Islet precursor cell (in vitro differentiated cells): ENCODE results near the gene SLAMF7.

Source experiments
- DNase-seq: peaks from one replicate; pipeline ENCODE4 v3.0.0-alpha.2; 2018

Gene SLAMF7

DNA sequence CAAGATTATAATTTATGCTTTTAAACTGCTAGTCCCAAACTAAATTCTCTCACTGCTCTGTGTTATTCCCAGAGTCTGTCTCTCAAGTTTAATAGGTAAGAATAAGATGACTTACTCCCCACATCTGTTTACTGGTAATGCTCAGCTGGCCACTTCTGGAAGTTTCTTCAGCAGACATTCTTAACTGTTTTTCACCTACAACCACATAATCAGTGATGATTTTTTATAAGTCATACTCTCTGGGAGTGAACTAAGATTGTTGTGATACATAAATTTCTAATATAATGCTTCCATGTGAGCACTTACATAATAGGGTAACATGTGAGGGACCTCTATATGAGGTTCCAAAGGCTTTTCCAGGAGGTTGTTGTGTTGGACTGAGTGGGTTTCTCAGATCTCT is 8.7 kb downstream of the SLAMF7 start:
- no peak for DNase-seq

DNA sequence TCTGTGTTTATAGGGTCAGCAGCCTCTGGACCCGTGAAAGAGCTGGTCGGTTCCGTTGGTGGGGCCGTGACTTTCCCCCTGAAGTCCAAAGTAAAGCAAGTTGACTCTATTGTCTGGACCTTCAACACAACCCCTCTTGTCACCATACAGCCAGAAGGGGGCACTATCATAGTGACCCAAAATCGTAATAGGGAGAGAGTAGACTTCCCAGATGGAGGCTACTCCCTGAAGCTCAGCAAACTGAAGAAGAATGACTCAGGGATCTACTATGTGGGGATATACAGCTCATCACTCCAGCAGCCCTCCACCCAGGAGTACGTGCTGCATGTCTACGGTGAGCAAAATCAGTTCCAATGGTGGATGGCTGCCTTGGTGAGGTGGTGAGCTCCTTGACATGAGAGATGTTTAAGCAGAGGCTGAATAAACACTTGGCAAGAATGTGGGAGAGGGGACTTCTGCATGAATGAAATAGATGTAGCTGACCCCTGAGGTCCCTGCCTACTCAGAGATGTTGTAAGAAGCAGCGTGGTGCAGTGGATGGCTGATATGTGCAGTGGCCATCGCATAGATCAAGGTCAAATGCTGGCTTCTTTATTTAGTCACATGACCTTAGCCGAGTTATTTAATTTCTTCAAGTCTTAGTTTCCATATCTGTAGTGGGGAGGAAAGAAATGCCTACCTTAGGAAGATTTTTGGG is 9.3 kb downstream of the SLAMF7 start:
- DNase-seq = peak; percentile 67

DNA sequence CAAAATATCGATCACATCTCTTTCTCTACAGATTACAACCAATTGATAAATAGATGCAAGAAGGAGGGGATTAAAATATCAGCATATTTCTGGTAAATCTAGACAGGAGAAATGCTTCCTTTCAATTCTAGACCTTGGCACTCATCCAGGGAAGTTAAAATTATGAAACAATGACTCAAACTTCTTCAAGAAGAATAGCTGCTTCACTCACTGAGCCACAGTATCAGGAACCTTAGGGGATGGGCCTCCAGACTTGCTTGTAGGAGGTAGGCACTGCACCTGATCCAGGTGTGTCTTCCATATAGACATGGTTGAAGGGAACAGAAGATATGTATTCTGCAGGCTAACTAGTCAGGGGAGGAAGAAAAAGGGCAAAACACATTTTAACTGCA is 9.8 kb downstream of the SLAMF7 start:
- DNase-seq = no peak

DNA sequence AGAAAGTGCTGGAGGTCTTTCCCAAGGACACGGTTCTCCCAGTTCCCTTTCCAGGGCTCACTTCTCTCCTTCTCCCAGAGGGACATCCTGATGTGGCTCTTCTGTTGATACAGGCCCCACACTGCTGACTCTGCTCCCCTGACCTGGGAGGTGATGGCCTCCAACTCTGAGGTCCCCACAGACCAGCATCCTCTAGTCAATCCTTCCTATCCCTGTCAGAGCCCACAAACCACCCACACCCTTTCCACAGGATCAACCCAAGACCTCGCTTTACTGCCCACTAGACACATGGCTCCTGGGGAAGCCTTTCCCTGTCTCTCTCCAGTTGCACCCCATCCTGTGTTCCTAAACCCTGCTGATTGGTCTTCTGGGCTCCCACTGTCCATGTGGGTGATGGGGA is 11.6 kb downstream of the SLAMF7 start:
- DNase-seq = no peak

DNA sequence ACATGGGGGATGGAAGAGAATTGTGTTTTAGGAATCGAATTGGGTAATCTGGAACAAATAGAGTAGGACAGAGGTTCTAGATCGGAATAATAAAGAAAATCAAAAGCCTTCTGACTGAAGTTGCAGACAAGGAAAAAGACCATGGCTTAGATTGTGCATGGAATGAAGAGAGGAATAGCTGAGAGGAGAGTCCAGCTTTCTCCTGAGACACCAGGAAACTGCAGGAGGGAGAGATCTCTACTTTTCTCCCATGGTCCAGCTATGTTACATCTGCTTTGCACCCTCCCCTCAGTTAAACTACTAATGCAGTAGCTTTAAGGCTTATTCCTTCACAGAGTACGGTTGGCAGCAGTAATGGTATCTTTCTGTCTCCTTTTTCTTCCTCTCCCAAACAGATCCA is 13.4 kb downstream of the SLAMF7 start:
- no peak for DNase-seq

DNA sequence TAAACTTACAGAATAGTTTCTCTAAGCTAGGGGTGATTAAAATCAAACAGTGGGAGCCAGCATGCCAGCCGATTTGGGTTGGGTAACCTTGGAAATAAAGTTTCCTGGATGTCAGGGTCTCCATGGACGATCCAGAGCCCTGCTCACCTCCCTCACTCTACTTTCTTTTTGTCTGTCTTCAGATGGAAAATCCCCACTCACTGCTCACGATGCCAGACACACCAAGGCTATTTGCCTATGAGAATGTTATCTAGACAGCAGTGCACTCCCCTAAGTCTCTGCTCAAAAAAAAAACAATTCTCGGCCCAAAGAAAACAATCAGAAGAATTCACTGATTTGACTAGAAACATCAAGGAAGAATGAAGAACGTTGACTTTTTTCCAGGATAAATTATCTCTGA is 13.9 kb downstream of the SLAMF7 start:
- no peak for DNase-seq

DNA sequence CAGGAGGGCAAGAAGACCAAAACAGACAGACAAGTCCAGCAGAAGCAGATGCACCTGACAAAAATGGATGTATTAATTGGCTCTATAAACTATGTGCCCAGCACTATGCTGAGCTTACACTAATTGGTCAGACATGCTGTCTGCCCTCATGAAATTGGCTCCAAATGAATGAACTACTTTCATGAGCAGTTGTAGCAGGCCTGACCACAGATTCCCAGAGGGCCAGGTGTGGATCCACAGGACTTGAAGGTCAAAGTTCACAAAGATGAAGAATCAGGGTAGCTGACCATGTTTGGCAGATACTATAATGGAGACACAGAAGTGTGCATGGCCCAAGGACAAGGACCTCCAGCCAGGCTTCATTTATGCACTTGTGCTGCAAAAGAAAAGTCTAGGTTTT is 14.5 kb downstream of the SLAMF7 start:
- no peak for DNase-seq

DNA sequence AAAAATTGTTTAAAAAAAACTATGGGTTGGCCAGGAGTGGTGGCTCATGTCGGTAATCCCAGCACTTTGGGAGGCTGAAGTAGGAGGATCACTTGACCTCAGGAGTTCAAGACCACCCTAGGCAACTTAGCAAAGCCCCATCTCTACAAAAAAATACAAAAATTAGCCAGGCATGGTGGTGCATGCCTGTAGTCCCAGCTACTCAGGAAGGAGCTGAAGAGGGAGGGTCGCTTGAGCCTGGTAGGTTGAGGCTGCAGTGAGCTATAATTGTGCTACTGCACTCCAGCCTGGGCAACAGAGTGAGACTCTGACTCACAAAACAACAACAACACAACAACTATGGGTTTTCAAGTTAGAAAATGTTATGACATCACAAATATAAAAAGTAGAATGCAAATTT is 16.4 kb downstream of the SLAMF7 start:
- no peak for DNase-seq

DNA sequence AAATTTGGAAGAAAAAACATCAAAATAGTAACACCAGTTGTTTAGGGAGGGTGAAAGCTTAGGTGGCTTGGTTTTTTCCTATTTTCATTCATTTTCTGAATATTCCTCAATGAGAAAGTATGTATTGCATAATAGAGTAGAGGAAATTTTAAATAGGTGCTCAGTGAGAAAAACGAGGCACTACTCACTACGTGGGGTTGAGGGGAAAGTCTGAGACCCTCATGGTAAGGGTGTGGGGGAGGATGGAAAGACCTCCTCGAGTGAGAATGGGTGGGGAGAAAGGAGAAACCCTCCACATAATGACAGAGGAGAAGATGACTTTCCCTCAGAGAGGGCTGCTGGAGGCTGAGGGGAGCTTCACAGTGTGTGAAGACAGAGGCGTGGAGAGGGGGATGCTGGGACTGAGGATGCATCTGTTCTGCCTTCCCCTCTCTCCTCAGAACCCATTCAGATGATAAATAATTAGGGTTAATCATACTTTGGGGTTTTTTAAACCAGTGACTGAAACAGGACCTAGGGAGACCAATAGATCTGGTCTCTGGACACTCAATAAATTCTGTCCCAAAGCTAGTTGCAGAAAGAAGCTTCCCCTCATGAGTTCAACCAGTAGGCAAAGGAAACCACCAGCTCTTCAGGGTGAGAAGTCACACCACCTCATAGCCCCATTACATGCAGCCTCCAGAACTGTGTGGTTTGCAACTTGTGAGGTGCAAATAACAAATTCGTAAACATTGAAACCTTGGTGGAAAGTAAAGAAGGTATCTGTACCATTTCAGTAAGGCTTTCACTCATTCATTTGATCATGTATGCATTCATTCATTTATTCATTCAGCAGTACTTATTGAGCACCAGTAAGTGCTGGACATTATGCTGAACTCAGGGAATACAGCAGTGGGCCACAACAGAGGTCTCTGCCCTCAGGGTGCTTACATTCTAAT is 17.1 kb downstream of the SLAMF7 start:
- no peak for DNase-seq

DNA sequence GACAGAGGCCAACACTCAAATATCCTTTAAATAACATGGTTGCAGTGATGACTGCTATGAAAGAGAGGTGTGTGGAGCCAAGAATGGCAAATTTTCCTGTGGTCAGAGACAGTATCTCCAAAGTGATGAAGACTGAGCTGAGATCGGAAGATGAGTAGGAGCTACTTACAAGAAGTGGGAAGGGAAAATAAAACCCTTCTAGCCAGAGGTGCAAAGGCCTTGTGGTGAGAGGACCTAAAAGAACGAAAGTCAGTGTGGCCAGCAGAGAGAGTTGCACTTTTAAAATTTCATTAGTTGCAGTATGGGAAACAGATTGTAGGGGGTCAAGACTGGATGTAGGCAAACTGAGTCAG is 17.8 kb downstream of the SLAMF7 start:
- no peak for DNase-seq

DNA sequence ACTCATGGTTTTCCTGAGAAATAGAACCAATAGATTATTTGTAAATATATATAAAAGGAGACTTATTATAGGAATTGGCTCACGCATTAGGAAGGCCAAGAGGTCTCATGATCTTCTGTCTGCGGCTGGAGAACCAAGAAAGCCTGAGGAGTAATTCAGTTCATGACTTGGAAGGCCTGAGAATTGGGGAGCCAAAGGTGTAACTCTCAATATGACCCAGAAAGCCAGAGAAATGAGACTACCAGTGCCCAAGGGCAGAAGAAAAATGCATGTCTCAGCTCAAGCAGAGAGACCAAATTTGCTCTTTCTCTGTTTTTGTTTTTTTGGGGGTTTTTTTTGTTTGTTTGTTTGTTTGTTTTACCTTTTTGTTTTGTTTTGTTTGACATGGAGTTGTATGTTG is 19.5 kb downstream of the SLAMF7 start:
- DNase-seq = no peak

DNA sequence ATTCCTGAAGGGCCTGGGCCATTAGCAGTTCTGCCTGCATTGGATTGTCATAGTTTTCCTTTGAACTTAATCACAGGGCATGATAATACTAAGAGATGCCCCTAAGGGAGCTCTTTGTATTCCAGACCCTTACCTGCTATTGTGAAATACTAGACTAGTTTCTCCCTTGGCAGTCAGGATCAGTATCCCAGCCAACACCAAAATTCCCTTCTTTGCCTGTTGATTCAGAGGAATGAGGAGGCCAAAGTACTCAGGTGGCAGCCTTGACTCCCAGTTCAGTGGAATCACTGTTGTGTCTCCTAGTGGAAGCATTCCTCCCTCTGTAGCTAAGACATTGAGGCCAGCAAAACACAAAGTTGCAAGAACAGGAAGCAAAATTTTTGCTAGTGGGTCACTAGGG is 20.7 kb downstream of the SLAMF7 start:
- no peak for DNase-seq

DNA sequence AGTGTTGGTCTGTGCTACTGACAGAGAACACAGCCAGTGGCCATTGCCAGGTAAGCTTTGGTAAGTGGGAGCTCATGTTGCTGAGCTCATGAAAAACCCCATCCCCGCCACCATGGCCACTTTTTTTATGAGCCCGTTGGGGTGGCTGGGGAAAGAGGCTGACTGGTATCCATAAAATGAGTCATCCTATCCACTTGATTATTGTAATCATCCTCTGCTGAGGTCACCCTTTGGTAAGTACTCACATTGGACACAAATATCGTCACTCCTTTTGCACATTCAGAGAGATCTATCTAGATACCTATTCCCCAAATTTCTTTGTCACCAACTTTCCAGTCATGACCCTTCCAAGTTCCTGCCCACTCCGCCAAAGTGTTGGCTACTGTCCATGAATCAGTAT is 22.0 kb downstream of the SLAMF7 start:
- no peak for DNase-seq

DNA sequence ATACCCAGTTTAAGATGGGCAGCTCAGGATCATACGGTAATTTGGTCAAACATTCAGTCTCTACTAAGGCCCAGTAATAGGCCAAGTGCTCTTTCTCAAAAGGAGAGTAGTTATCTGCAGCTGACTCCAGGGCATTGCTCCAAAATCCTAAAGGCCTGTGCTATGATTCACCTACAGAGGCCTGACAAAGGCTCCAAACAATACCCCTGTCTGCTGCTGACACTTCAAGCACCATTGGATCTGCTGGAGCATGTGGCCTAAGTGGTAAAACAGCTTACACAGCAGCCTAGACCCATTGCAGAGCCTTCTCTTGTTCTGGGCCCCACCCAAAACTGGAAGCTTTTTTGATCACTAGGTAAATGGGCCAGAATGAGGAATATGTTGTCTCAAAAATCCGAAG is 22.8 kb downstream of the SLAMF7 start:
- peak; percentile 79 for DNase-seq

DNA sequence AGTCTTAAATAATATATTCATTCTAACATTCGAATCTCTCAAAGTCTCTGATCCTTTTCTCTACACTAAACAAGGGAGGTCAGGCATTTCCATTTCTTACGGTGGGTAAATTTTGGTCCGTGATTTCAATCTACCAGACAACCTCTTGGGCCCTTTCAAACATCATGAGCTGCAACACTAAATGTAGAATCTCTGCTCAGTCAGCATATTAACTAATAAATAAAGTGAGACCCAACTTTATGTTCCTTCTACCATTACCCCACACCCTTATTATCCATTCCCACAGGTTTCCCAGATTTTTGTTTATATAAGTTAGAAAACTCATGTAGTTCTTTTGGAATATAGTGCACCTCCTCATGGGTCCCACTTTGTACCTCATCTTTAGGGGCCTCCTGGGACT is 24.9 kb downstream of the SLAMF7 start:
- DNase-seq = no peak

DNA sequence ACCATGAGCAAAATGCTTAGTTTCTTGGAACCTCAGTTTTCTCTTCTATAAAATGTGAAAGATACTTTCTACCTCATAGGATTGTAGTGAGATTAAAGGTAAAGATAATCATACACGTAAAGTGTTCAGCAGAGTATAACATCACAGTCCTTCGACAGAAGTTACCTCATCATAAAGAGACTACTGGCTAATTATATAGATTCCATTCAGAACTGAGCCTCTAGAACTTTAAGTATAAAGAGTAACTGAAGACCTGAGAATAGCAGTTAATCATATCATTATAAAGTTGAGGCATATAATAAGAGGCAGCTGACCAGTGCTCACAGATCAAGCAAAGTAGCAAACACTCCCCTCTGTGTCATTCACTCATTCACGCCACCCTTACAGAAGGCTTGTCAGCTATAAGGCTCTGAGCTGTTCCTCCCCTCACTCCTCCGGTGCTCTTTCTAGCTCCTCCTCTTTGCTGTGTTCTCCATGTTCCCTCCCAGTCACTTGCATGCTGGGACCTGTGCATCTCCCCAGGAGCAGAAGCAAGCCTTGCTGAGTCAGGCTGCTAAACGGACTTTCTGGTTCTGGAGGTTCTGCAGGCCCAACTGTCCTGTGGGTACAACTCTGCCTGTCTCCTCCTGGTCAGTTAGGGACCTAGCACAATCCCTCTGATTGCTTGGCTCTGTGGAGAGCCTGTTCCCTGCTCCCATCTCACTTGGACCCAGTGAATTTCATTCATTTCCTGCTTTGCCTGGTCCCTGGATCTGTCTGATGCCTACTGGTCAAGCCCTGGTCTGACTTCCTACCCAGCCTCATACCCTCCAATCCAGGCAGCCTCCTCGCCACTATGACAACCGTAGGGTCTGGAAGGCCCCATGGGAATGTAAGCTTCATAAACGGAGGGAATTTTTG is 28.6 kb downstream of the SLAMF7 start:
- DNase-seq = peak; percentile 51

DNA sequence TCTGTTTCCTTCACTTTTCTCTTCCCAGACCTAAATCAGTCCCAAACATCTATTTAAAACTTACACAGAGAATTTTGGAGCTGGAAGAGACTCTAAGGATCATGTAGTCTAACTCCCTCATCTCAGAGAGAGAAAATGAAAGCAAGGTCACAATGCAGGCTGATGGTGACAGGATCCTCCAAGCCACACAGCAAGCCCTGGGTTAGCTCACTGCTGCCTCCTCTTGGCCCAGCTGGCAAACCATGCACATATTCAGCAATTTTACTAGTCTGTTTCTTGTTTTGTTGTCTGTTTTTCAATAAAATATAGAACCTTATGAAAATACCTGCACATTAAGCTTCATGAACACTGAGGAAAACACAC is 29.2 kb downstream of the SLAMF7 start:
- peak; percentile 59 for DNase-seq

DNA sequence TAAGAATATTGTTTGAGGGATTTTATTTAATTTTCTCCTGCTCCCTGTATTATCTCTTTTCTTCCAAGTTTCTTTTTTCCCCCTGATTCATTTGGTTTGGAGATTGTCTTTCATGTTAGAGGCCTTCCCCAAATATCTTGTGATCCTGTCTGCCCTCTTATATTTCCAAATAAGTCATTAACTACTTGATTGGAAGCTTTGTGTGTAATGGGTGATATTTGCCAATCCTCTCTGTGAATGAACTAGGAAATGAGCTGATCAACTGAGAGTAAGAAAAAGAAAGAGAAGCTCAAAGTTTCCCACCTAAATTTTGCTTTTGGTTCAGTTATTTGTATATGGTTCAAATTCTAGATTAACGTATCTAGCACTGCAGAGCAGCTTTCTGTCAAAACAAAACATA is 33.3 kb downstream of the SLAMF7 start:
- DNase-seq = no peak

DNA sequence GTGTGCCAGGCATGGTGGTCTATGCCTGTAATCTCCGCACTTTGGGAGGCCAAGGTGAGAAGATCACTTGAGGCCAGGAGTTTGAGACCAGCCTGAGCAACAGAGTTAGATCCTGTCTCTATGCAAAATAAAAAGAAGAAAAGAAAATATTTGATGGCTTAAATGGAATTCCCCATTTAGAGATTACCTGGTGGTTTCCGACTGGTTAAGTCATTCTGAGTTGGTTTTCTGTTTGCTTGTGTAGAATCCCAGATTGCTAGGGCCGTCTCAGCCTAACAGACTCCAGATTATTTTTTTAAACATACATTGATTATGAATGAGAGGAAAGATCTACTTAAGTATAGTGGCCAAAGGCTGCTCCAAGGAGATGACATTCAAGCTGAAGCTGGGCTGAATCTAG is 34.0 kb downstream of the SLAMF7 start:
- no peak for DNase-seq

DNA sequence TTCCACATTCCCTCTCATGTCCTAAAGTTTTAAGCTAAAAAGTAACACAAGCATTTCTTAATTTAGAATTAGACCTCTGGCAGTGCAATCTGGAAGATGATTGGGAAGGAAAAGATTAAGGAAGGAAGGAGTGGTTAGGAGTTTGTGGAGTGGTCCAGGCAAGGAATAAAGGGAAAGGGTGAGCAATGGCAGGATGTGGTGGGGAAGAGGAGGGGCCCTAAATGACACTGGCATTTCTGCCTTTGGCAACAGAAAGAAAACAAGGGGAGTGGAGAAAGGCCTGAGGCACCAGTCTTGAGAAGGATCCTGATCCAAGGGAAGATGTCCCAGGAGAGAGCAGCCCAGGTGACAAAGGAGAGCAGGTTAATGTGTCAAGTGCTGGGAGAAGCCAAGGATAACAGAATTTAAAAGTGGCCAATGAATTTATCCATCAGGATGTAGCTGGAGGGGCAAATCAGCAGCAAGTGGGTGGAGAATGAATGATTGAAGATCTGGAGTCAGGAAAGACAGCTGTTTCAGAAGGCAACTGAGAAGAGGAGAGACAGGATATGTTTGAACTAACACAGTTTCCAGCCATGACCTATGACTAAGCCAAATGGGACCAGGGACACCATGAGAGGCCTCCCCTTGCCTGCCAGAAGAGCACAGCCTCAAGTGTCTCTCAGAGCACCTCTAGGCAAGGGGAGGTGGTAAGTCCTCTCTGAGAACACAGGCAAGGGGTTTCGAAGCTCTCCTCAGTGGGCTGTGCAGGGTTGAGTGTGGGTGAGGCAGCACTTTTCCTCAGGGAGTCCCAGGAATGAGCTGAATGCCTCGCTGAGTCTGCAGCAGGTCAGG is 36.1 kb downstream of the SLAMF7 start:
- peak; percentile 53 for DNase-seq

DNA sequence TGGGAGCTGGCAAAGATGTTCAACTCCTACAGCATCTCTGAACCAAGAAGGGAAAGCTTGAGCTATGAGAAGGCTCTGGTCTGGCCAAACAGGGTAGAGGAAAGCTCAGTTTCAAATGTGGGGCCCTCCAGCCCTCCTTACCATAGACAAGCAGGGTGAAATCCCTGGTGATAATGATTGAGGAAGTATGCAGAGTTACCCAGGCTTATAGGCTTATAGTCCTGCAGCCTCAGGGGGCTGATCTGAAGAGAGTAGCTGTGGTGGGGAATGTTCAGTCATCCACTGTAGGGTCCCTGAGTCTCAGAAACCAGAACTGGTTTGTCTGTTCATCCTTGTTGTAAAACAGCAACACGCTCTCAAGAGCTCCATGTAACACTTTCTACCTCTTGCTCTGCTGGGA is 37.1 kb downstream of the SLAMF7 start:
- no peak for DNase-seq

DNA sequence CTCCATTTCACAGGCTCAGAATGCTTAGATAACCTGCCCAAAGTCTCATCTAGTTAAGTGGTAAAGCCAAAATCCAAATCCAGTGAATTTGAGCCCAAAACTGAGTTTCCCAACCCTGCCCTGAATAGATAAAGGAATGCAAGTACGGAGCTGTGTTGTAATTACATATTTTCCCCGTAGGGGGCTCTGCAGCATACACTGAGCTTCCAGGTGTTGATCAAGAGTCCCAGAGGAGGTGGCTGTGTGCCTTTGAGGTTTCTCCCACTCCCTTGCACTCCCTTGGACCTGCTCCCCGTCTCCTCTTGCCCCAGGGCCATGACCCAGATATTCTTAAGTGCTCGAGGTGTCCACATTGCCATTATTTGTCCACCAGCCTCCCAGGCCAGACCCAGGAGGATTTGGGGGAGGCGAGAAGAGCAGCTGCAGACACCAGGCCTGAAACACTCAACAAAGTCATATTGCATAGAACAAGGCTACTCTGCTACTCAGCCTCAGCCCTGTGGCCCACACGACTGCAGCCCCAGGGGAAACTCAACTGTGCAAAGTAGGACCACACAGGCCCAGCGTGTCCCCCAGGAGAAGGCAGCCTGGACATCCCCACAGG is 38.5 kb downstream of the SLAMF7 start:
- peak; percentile 74 for DNase-seq
